B cell (primary cell): ENCODE data around the gene LARGE1. TPM values are rescaled to one million over a fixed set of nuclear protein-coding genes. Genes with fewer than 3 reads are reported as not detected.

ENCODE experiments used
- ATAC-seq: fragments of 200-7000 bp; cut with Tn5 transposase; one replicate; pipeline ENCODE4 v1.10.0; 2021; ENCODE audit warnings: low read depth, mild to moderate bottlenecking, moderate number of reproducible peaks, moderate library complexity
- CTCF ChIA-PET: fragments of 350-600 bp; sonication (Branson Sonifier 250); formaldehyde crosslinking; loops from one replicate; lab custom pipeline; 2021; ENCODE audit warnings: antibody characterized with exemption, inconsistent platforms; lab: Charles Lee
- POLR2A ChIA-PET: fragments of 350-600 bp; sonication (Branson Sonifier 250); formaldehyde crosslinking; loops from one replicate; lab custom pipeline; 2021; ENCODE audit warnings: antibody characterized with exemption; lab: Charles Lee
- DNase-seq: peaks from one replicate; pipeline ENCODE4 v3.0.0; 2013
- H2AFZ ChIP-seq: 2 replicates; pipeline ENCODE4 v1.6.1; 2012; ENCODE audit warnings: mild to moderate bottlenecking, low read depth, low read length; ENCODE audit not compliant: insufficient read depth, poor library complexity, severe bottlenecking
- H3K27ac ChIP-seq, 2 donors: 1 replicate in 1 of 2; 2 replicates in 1 of 2; pipeline ENCODE4 v1.5.1; 2012 to 2013; ENCODE audit warnings: low read length in 2 of 2, mild to moderate bottlenecking in 2 of 2, moderate library complexity in 1 of 2
- H3K27me3 ChIP-seq, 4 experiments: fragments of 200-600 bp in 1 of 4; sonication (generic) in 1 of 4; replicated peaks in 1 of 4; 1 replicate in 2 of 4; 2 replicates in 2 of 4; pipeline versions ENCODE4 v1.6.1 to v1.7.0; 2013 to 2016; ENCODE audit warnings: low read length in 3 of 4, mild to moderate bottlenecking in 2 of 4, mixed read lengths in 1 of 4, moderate library complexity in 1 of 4; ENCODE audit not compliant: insufficient read depth in 4 of 4, control insufficient read depth in 3 of 4; ENCODE audit errors: control extremely low read depth in 1 of 4
- H3K36me3 ChIP-seq, 2 experiments: replicated peaks in 1 of 2; 1 replicate in 1 of 2; 2 replicates in 1 of 2; pipeline versions ENCODE4 v1.6.1 to v1.7.1; 2013; ENCODE audit warnings: low read length in 1 of 2; ENCODE audit not compliant: insufficient read depth in 2 of 2, control insufficient read depth in 1 of 2; ENCODE audit errors: control extremely low read depth in 1 of 2, extremely low read depth in 1 of 2
- H3K4me1 ChIP-seq, 2 donors: fragments of 200-600 bp in 1 of 2; sonication (generic) in 1 of 2; 1 replicate in 1 of 2; 2 replicates in 1 of 2; pipeline versions ENCODE4 v1.5.1 to v1.6.1; 2013 to 2017; ENCODE audit warnings: low read length in 2 of 2; ENCODE audit not compliant: control insufficient read depth in 2 of 2, insufficient read depth in 2 of 2
- H3K4me2 ChIP-seq: replicated peaks from 2 replicates; pipeline ENCODE3; 2012; ENCODE audit warnings: mild to moderate bottlenecking, low read depth, low read length; ENCODE audit not compliant: poor library complexity, severe bottlenecking
- H3K4me3 ChIP-seq, 5 experiments: fragments of 200-600 bp in 1 of 5; sonication (generic) in 1 of 5; 1 replicate in 3 of 5; 2 replicates in 2 of 5; pipeline versions ENCODE4 v1.5.1 to v1.7.0; 2011 to 2016; ENCODE audit warnings: low read length in 4 of 5, mild to moderate bottlenecking in 4 of 5, low read depth in 2 of 5, control low read depth in 1 of 5, moderate library complexity in 1 of 5; ENCODE audit not compliant: insufficient read depth in 1 of 5; ENCODE audit errors: control extremely low read depth in 1 of 5, extremely low read depth in 1 of 5
- H3K79me2 ChIP-seq: fragments of 200-600 bp; sonication (generic); one replicate; pipeline ENCODE4 v1.6.0; 2016; ENCODE audit warnings: low read length; ENCODE audit not compliant: control insufficient read depth, insufficient read depth
- H3K9ac ChIP-seq: fragments of 200-600 bp; sonication (generic); 2 replicates; pipeline ENCODE4 v1.6.1; 2017; ENCODE audit warnings: mild to moderate bottlenecking, low read length, moderate library complexity
- H3K9me3 ChIP-seq, 3 donors: one replicate each; pipeline versions ENCODE4 v1.6.1 to v1.7.1; 2013; ENCODE audit warnings: low read length in 2 of 3; ENCODE audit not compliant: control insufficient read depth in 2 of 3, insufficient read depth in 1 of 3; ENCODE audit errors: control extremely low read depth in 1 of 3
- H4K20me1 ChIP-seq: 2 replicates; pipeline ENCODE4 v1.6.0; 2012; ENCODE audit warnings: mild to moderate bottlenecking, low read length; ENCODE audit not compliant: insufficient read depth, control insufficient read depth, poor library complexity, severe bottlenecking
- H3K27ac Mint-ChIP-seq: one replicate; pipeline ENCODE4 v1.8.0; 2021; ENCODE audit warnings: mixed read lengths
- H3K27me3 Mint-ChIP-seq: one replicate; pipeline ENCODE4 v1.8.0; 2021; ENCODE audit warnings: mixed read lengths
- H3K4me1 Mint-ChIP-seq: one replicate; pipeline ENCODE4 v1.8.0; 2021; ENCODE audit warnings: mixed read lengths
- H3K4me3 Mint-ChIP-seq: one replicate; pipeline ENCODE4 v1.8.0; 2021; ENCODE audit warnings: mixed read lengths
- H3K9me3 Mint-ChIP-seq: one replicate; pipeline ENCODE4 v1.8.0; 2022; ENCODE audit warnings: mixed read lengths; ENCODE audit not compliant: insufficient read depth
- EZH2 ChIP-seq: IDR thresholded peaks from 2 replicates; pipeline ENCODE4 v1.6.1; 2012; ENCODE audit warnings: borderline replicate concordance, low read depth, mild to moderate bottlenecking, moderate library complexity, low read length; ENCODE audit not compliant: insufficient read depth, poor library complexity, severe bottlenecking
- WGBS: methylation state at CpG from one replicate; pipeline ENCODE4 v1.1.5; 2013; ENCODE audit warnings: missing lambda C conversion rate; ENCODE audit not compliant: insufficient coverage; 5-methylcytosine and 5-hydroxymethylcytosine counted together
- intact Hi-C: fragments of 100-400 bp; cut with micrococcal nuclease; formaldehyde crosslinking; loops from one replicate; pipeline ENCODE4 v1.10.0; 2022
- polyA plus RNA-seq: library from polyadenylated mRNA; depleted of rRNA; stranded (reverse); fragments of >200 nt; gene quantifications from 2 replicates; pipeline ENCODE4 v1.2.3, GENCODE V29; 2012
- total RNA-seq, 2 donors: library from RNA; stranded (reverse); fragments of 120-200 nt in 1 of 2; gene quantifications; 1 replicate in 1 of 2; 2 replicates in 1 of 2; pipeline versions ENCODE4 v1.2.3 to v1.2.4, GENCODE V29; 2013 to 2022
- TF ChIP-seq, protein P1 (sequence below): fragments of 200-600 bp; IDR thresholded peaks from one replicate; pipeline ENCODE4 v1.8.0; 2022; ENCODE audit warnings: antibody characterized with exemption, mild to moderate bottlenecking

Gene LARGE1
- total and polyA plus RNA-seq, 2 donors (not counting 1 experiment from before 2014, with no cell fraction given) = 20.7 to 82.0 TPM

DNA sequence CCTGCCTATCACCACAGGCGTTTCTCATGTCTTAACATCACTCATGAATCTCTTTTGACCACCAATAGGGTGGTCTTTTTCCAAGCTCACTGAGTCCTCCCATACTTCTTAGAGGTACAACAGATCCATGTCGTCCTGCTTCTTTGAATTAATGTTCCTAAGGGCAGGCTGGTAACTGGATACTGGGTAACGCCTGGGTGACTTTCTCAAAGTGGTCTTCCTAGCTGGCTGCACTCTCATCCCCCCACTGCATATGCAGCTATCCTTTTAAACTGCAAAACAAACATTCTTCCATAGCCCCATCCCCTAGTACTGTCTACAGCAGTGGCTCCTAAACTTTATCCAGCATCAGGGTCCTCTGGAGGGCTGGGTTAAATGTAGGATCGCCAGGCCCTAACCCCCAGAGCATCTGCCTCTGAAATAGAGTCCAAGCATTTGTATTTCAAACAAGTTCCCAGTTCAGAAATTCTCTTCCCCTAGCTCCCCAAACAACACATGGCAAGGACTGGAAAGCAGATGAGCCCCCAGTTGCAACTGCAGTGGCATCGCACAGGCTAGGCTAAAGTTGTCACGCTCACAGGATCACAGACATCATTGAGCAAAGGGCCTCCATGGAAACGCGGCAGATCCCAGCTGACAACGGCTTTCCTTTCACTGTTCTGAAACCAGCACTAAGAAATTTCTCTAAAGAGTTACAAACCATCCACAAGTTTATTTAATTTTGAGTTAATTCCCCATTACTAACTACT is 204.9 kb downstream of the LARGE1 start:
- Mint-ChIP-seq H3K9me3 (peaks cover 13% of the 10 kb centered on the region), H3K4me1 (no peaks in the 10 kb centered on the region), H3K4me3 (no peak overlapping the region), H3K27ac (no peak overlapping the region), H3K27me3 (no peaks in the 10 kb centered on the region)
- Histone ChIP-seq H3K4me2 (no peak overlapping the region), H4K20me1 (peaks cover 25% of the 10 kb centered on the region), H3K79me2 (peaks cover 20% of the 10 kb centered on the region), H3K36me3 (peaks cover 0 to under 1% of the 10 kb centered on the region in 2 experiments), H3K9ac (no peak overlapping the region), H3K27ac (no peak overlapping the region), H3K4me1 (no peaks in the 10 kb centered on the region), H3K27me3 (no peaks in the 10 kb centered on the region), H3K4me3 (no peak overlapping the region), H2AFZ (no peak overlapping the region), H3K9me3 (peaks cover 0 to 24% (median 3%) of the 10 kb centered on the region in 3 donors)
- CTCF ChIA-PET = no interaction called here
- intact Hi-C loops = no loop called here
- POLR2A ChIA-PET = no interaction called here
- no peak for DNase-seq
- WGBS = 91% methylated on average over 9 of the region's 9 CpGs
- no peak for ATAC-seq
- TF ChIP-seq, protein P1, sequence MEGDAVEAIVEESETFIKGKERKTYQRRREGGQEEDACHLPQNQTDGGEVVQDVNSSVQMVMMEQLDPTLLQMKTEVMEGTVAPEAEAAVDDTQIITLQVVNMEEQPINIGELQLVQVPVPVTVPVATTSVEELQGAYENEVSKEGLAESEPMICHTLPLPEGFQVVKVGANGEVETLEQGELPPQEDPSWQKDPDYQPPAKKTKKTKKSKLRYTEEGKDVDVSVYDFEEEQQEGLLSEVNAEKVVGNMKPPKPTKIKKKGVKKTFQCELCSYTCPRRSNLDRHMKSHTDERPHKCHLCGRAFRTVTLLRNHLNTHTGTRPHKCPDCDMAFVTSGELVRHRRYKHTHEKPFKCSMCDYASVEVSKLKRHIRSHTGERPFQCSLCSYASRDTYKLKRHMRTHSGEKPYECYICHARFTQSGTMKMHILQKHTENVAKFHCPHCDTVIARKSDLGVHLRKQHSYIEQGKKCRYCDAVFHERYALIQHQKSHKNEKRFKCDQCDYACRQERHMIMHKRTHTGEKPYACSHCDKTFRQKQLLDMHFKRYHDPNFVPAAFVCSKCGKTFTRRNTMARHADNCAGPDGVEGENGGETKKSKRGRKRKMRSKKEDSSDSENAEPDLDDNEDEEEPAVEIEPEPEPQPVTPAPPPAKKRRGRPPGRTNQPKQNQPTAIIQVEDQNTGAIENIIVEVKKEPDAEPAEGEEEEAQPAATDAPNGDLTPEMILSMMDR = no peak
- TF ChIP-seq EZH2 = no peak

DNA sequence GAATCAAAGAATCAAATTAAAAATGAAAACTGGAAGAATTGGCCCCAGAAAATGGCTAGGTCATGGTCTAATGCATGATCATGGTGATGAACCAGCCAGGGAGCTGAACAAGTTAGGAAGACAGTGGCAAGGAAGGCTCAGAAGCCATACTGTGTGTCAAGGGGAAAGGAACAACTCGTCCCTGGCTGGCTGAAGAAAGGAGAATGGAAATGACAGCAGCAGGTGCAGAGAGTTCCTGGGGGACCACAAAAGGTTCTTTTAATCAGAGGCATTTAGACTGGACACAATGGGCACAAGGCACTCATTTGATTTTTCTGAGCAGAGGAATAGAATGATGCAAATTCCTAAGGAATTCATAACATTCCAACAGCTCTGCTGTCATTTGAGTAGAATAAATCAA is 209.9 kb downstream of the LARGE1 start:
- H3K27ac Mint-ChIP-seq = no peak overlapping the region
- intact Hi-C loops = no loop called here
- WGBS = 42% methylated on average over 1 of the region's 1 CpG

More for the DNA sequence above, 209.9 kb downstream of the LARGE1 start:
- H3K4me3 ChIP-seq = no peak overlapping the region
- H3K27me3 ChIP-seq = no peaks in the 10 kb centered on the region
- DNase-seq = no peak
- H3K27ac ChIP-seq = no peak overlapping the region
- no peak overlapping the region for H3K4me2 ChIP-seq
- ChIA-PET POLR2A (no interaction called here), CTCF (interaction anchor here (0.9 kb wide), 1 partner anchor 190 kb away, joined by 3 read pairs; no protein-coding TSS in a partner anchor)
- no peak overlapping the region for H3K4me3 Mint-ChIP-seq
- H2AFZ ChIP-seq = no peak overlapping the region
- ATAC-seq = no peak
- no peaks in the 10 kb centered on the region for H3K4me1 ChIP-seq
- peaks cover 36% of the 10 kb centered on the region for H4K20me1 ChIP-seq
- no peaks in the 10 kb centered on the region for H3K27me3 Mint-ChIP-seq
- no peak for TF ChIP-seq EZH2
- TF ChIP-seq, protein P1 = no peak
- H3K4me1 Mint-ChIP-seq = peaks cover 9% of the 10 kb centered on the region
- peaks cover 0 to 13% (median 3%) of the 10 kb centered on the region in 3 donors for H3K9me3 ChIP-seq
- H3K79me2 ChIP-seq = peaks cover 31% of the 10 kb centered on the region
- H3K9ac ChIP-seq = no peak overlapping the region
- peaks cover 11% of the 10 kb centered on the region for H3K9me3 Mint-ChIP-seq
- H3K36me3 ChIP-seq = no peaks in the 10 kb centered on the region
